GM06990 (cell line): ENCODE measurements around the gene NPFF.

ENCODE experiments used
- DNase-seq: peaks from one replicate; pipeline ENCODE4 v3.0.0-alpha.2; 2011; ENCODE audit not compliant: insufficient read length; ENCODE audit errors: extremely low read depth
- H3K27me3 ChIP-seq: replicated peaks from 2 replicates; pipeline ENCODE4 v1.6.0; 2011; ENCODE audit warnings: low read length; ENCODE audit not compliant: control insufficient read depth, insufficient read depth
- H3K36me3 ChIP-seq: 2 replicates; pipeline ENCODE4 v1.5.1; 2011; ENCODE audit warnings: low read length; ENCODE audit not compliant: control insufficient read depth, insufficient read depth
- H3K4me3 ChIP-seq: replicated peaks from 2 replicates; pipeline ENCODE4 v1.5.1; 2011; ENCODE audit warnings: low read depth, mild to moderate bottlenecking, control low read depth, low read length
- CTCF ChIP-seq: IDR thresholded peaks from 2 replicates; pipeline ENCODE4 v1.5.1; 2011; ENCODE audit warnings: low read length, control low read depth, mild to moderate bottlenecking, inconsistent platforms; ENCODE audit not compliant: insufficient read depth, poor library complexity, severe bottlenecking

Gene NPFF

DNA sequence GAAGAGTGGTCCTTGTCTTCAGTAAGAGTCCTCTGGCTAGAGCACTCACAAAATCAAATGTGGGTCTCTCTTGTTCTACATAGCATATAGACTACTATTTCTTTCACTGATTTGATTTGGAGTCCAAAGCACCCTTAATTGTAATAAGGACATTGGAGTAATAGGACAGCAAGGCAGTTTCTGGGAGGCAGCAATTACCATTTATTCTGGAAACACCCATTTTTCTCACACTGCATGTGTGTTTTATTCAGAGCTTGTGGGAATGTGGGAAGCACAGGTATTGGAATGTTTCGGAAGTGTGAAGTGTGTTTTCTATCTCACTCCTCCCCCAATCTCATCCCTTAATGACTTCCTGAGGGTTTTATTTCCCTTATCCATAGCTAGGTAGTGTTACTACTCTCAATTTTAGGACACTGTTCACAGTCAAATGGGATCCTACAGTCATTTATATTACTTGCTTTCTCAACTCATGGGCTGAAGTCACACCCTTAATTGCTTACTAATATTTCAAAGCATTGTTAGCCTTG is 35.2 kb downstream of the NPFF start:
- no peaks in the 10 kb centered on the region for H3K27me3 ChIP-seq
- no peak for DNase-seq
- TF ChIP-seq CTCF, result no peak
- H3K4me3 ChIP-seq, result no peak overlapping the region
- H3K36me3 ChIP-seq, result peaks cover 41% of the 10 kb centered on the region

GRCh38 chr12:53468282-53468681 is 39.0 kb downstream of the NPFF start:
- Histone ChIP-seq H3K27me3 (no peaks in the 10 kb centered on the region), H3K36me3 (peaks cover 53% of the 10 kb centered on the region)

DNA sequence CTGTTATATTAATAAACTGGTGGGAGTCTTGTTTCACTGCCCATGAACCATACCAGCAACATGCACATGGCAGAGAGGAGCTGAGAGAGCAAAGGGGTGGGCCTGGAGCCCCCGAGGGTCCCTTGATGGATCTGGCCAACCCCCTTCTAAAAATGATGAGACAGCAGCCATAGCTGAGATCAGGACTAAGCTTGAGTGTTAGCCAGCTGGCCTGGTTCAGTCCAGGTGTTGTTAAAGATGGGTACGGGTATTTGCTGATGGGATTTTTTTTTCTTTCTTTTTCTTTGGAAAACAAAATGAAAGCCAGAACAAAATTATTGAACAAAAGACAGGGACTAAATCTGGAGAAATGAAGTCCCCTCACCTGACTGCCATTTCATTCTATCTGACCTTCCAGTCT is 39.4 kb downstream of the NPFF start:
- no peak for DNase-seq
- no peak overlapping the region for H3K4me3 ChIP-seq
- H3K36me3 ChIP-seq, result peaks cover 56% of the 10 kb centered on the region
- TF ChIP-seq CTCF, result no peak
- H3K27me3 ChIP-seq, result no peaks in the 10 kb centered on the region

More at GRCh38 chr12:53468282-53468681, 39.0 kb downstream of the NPFF start:
- DNase-seq, result no peak
- H3K4me3 ChIP-seq, result no peak overlapping the region
- TF ChIP-seq CTCF, result no peak

GRCh38 chr12:53467082-53467481 is 40.2 kb downstream of the NPFF start:
- no peaks in the 10 kb centered on the region for H3K27me3 ChIP-seq
- no peak overlapping the region for H3K4me3 ChIP-seq
- no peak for DNase-seq
- no peak for TF ChIP-seq CTCF
- H3K36me3 ChIP-seq, result peaks cover 59% of the 10 kb centered on the region

DNA sequence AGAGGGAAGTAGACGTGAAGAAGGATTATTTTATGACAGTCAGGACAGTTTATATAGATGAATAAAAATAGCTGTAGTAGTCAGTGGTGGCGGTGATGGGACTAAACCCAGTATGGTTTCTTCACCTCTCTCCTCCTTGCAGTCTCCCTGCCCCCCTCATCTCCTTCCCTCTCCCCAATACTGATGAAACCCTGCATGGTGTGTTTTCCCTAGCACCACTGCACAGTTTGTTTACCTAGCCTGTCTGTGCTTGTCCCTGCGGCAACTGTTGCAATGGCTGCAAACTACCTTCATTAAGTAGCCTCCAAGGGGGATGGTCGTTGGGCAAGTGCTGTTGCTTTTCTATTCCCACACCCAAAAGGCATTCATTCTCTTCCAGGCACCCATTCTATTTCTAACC is 40.6 kb downstream of the NPFF start:
- TF ChIP-seq CTCF, result no peak
- Histone ChIP-seq H3K4me3 (no peak overlapping the region), H3K27me3 (no peaks in the 10 kb centered on the region), H3K36me3 (peaks cover 56% of the 10 kb centered on the region)
- DNase-seq, result no peak

DNA sequence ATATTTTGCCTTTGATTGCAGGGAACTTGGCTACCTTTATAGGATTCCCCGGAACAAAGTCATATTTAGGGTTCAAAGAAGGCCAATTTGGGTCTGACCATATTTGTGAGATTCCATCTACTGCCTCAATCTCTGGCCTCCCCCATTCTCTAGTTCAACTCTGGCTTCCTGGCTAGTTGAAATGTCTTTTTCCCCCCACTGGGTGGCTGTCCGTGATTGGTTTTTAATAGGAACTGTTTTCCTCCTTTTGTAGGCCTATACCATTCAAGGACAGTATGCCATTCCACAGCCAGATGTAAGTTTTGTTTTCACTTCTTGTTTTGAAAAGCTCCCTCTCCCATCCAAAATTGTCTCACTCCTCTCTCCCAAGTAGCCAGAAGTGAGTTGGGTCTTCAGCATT is 41.6 kb downstream of the NPFF start:
- no peaks in the 10 kb centered on the region for H3K27me3 ChIP-seq
- DNase-seq, result no peak
- peaks cover 60% of the 10 kb centered on the region for H3K36me3 ChIP-seq
- TF ChIP-seq CTCF, result no peak
- H3K4me3 ChIP-seq, result no peak overlapping the region
